Stimulated activated naive CD8-positive, alpha-beta T cell treated with anti-CD3 and anti-CD28 coated beads, Interleukin-15, Interleukin-2, amounts not matched to agents 100 ng/mL and 50 ng/mL, for 24 hours (primary cell): Measurements from ENCODE around the gene CRTC1.
"Not testable (repeated sequence)": the region's sequence is repeated elsewhere in the genome, so short reads cannot be mapped to it uniquely, and the experiment has no call there.

Experiments
- H3K27ac Mint-ChIP-seq: one replicate; pipeline ENCODE4 v1.8.0; 2021; ENCODE audit warnings: mild to moderate bottlenecking, mixed read lengths
- H3K27me3 Mint-ChIP-seq: one replicate; pipeline ENCODE4 v1.8.0; 2021; ENCODE audit warnings: mixed read lengths
- H3K36me3 Mint-ChIP-seq: one replicate; pipeline ENCODE4 v1.8.0; 2021; ENCODE audit warnings: low read depth, mixed read lengths
- H3K4me1 Mint-ChIP-seq: one replicate; pipeline ENCODE4 v1.8.0; 2021; ENCODE audit warnings: low read depth, mixed read lengths
- H3K4me3 Mint-ChIP-seq: one replicate; pipeline ENCODE4 v1.8.0; 2021; ENCODE audit warnings: mild to moderate bottlenecking, mixed read lengths
- H3K9me3 Mint-ChIP-seq: one replicate; pipeline ENCODE4 v1.8.0; 2021; ENCODE audit warnings: mixed read lengths

CRTC1 gene

GRCh38 chr19:18715416-18715815, 31.9 kb downstream of the CRTC1 start:
- Mint-ChIP-seq H3K4me3 (no peak overlapping the region), H3K9me3 (no peaks in the 10 kb centered on the region), H3K27me3 (no peaks in the 10 kb centered on the region), H3K27ac (no peak overlapping the region), H3K4me1 (peaks cover 23% of the 10 kb centered on the region), H3K36me3 (no peaks in the 10 kb centered on the region)

- Mint-ChIP-seq H3K27ac (no peak overlapping the region), H3K36me3 (no peaks in the 10 kb centered on the region), H3K27me3 (no peaks in the 10 kb centered on the region)
These were observed 33.4 kb downstream of the CRTC1 start for GRCh38 chr19:18716857-18717256.

GRCh38 chr19:18717601-18718000, 34.1 kb downstream of the CRTC1 start:
- Mint-ChIP-seq H3K36me3 (peaks cover 5% of the 10 kb centered on the region), H3K27me3 (no peaks in the 10 kb centered on the region), H3K4me1 (peaks cover 23% of the 10 kb centered on the region), H3K27ac (no peak overlapping the region), H3K4me3 (no peak overlapping the region), H3K9me3 (no peaks in the 10 kb centered on the region)

More at GRCh38 chr19:18716857-18717256, 33.4 kb downstream of the CRTC1 start:
- H3K4me3 Mint-ChIP-seq = no peak overlapping the region
- H3K9me3 Mint-ChIP-seq = no peaks in the 10 kb centered on the region
- H3K4me1 Mint-ChIP-seq = peaks cover 23% of the 10 kb centered on the region

GRCh38 chr19:18718015-18718526, 34.6 kb downstream of the CRTC1 start:
- peaks cover 7% of the 10 kb centered on the region for H3K36me3 Mint-ChIP-seq
- no peak overlapping the region for H3K4me3 Mint-ChIP-seq
- peaks cover 21% of the 10 kb centered on the region for H3K4me1 Mint-ChIP-seq
- H3K27me3 Mint-ChIP-seq = no peaks in the 10 kb centered on the region
- H3K9me3 Mint-ChIP-seq = no peaks in the 10 kb centered on the region
- H3K27ac Mint-ChIP-seq = no peak overlapping the region

DNA sequence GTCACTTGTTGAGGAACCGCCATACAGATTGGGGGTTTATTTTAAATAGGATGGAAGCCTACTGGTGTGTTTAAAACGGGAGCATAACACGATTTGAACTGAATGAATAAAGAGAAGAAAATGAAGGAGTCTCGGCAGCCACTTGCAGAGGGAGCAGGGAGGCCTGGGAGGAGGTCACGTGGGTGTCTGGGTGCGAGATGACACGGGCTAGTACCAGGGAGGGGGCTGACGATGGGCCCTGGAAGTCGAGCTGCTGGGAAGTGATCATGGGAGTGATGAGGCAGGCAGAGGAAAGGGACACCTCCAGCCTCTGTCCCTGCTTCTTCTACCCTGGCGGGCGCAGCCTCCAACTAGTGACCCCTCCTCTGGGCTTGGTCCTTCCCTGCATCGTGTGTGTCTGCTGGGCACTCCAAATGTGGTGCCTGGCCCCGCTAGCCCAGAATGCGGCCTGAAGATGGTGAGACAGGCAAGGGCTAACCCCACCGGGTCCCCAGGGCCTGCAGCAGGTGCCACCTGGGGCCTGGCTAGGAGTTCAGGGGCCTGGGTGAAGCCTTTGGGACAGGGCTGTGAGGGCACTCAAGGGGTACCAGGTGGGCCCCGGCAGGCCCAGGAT, 35.5 kb downstream of the CRTC1 start:
- Mint-ChIP-seq H3K4me1 (peaks cover 19% of the 10 kb centered on the region), H3K36me3 (peaks cover 7% of the 10 kb centered on the region), H3K27ac (no peak overlapping the region), H3K4me3 (no peak overlapping the region), H3K27me3 (no peaks in the 10 kb centered on the region), H3K9me3 (no peaks in the 10 kb centered on the region)

DNA sequence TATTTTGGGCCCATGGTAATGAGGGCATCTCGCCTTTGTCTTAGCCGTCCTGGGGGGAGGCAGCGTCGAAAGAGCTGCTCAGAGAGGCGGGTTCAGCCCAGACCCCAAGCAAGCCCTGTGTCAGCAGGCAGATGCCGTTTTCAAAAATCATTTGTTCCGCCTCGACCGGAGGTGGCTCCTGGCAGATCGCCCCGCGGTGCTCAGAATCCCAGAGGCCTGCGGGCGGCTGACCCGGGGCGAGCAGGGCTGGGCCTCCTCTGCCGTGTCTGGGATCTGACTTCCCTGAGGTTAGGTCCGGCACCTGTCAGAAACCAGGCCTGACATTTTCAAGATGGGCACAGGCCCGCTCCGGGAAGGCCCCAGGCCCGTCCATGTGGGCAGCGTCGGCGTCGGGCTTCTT, 36.1 kb downstream of the CRTC1 start:
- Mint-ChIP-seq H3K9me3 (no peaks in the 10 kb centered on the region), H3K4me3 (no peak overlapping the region), H3K36me3 (peaks cover 7% of the 10 kb centered on the region), H3K27ac (no peak overlapping the region), H3K4me1 (peaks cover 23% of the 10 kb centered on the region), H3K27me3 (no peaks in the 10 kb centered on the region)

GRCh38 chr19:18723871-18724377, 40.4 kb downstream of the CRTC1 start:
- Mint-ChIP-seq H3K4me1 (peaks cover 8% of the 10 kb centered on the region), H3K9me3 (no peaks in the 10 kb centered on the region), H3K27ac (no peak overlapping the region), H3K4me3 (no peak overlapping the region), H3K27me3 (no peaks in the 10 kb centered on the region), H3K36me3 (peaks cover 7% of the 10 kb centered on the region)

DNA sequence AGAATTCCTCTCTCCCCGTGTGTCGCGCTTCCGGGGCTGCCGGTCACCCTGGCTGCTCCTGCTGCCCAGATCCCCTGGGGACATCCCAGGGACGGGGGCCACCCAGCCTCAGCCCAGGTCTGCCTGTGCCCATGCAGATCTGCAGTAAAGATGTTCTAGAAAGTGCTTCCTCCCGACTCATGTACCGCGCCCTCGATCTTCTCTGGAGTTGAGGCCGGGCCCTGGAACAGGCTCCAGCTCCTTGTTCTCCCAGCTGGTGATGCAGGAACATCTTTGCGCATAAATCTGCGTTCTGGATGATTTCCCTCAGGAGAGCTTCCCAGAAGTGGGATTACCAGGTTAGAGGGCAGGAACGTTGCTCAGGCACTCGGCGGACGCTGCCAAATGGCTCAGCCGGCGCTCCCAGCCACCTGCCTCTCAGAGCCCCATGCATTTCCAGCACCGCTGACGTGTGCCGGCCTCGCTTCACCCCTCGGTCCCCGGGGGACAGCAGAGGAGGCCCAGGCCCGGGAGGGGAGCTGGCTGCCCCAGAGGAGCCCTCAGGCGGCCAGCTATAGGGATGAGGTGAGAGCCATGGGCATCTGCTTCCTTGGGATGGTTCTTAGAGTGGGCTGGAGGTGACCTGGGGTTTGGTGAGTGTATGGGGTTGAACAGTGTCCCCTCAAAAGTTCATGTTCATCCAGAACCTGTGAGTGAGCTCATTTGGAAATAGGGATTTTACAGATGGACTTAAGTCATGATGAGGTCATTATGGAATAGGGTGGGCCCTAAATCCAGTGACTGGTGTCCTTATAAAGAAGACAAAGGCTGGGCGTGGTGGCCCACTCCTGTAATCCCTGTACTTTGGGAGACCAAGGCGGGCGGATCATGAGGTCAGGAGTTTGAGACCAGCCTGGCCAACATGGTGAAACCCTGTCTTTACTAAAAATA, 42.6 kb downstream of the CRTC1 start:
- Mint-ChIP-seq H3K9me3 (no peaks in the 10 kb centered on the region), H3K36me3 (peaks cover 7% of the 10 kb centered on the region), H3K27me3 (no peaks in the 10 kb centered on the region), H3K4me3 (no peak overlapping the region), H3K27ac (no peak overlapping the region), H3K4me1 (peaks cover 8% of the 10 kb centered on the region)

DNA sequence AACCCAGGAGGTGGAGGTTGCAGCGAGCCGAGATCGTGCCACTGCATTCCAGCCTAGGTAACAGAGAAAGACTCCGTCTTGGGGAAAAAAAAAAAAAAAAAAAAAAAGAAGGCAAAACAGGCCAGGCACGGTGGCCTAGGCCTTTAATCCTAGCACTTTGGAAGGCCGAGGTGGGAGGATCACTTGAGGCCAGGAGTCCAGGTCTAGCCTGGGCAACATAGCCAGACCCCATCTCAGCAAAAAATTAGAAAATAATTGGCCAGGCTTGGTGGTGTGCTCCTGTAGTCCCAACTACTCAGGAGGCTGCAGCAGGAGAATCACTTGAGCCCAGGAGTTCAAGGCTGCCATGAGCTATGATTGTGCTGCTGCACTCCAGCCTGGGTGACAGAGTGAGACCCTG, 43.4 kb downstream of the CRTC1 start:
- H3K4me3 Mint-ChIP-seq = no peak overlapping the region
- H3K9me3 Mint-ChIP-seq = no peaks in the 10 kb centered on the region
- H3K27me3 Mint-ChIP-seq = no peaks in the 10 kb centered on the region
- peaks cover 12% of the 10 kb centered on the region for H3K4me1 Mint-ChIP-seq
- H3K36me3 Mint-ChIP-seq = peaks cover 7% of the 10 kb centered on the region
- H3K27ac Mint-ChIP-seq = no peak overlapping the region

DNA sequence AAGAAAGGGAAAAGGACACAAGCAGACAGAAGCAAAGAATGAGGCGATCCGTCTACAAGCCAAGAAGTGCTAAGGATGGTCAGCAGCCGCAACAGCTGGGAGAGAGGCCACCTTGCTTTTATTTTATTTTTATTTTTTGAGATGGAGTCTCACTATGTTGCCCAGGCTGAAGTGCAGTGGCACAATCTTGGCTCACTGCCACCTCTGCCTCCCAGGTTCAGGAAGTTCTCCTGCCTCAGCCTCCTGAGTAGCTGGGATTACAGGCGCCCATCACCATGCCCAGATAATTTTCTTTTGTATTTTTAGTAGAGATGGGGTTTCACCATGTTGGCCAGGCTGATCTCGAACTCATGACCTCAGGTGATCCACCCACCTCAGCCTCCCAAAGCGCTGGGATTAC, 44.1 kb downstream of the CRTC1 start:
- H3K36me3 Mint-ChIP-seq, H3K9me3 Mint-ChIP-seq, H3K27me3 Mint-ChIP-seq, H3K4me3 Mint-ChIP-seq, H3K27ac Mint-ChIP-seq: not testable (repeated sequence)
- peaks cover 12% of the 10 kb centered on the region for H3K4me1 Mint-ChIP-seq

DNA sequence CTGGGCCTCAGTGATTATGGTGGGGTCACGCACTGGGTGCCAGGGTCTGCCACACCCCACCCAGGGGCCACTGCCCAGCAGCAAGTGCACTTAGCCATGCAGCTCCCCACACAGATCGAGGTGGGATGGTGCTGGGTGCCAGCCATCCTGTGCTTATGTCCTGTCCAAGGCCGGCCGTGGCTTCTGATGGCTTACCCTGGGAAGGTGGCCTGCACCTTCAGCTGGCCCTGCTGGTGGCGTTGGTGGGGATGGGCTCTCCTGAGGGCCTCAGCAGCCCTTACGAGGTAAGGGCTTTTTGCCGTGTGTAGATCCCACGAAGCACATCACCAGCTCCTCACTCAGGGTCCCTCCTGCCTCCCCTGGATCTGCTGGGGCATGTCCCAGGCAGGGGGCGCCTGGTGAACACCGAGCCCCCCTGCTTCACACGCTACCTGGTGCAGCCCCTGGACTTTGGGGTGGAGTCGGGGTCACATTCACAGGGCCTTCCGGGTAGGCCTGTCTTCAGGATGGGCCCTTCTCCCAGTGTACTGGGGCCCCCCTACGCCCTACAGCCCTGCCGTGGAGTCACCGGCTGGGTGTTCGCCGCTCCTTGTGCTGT, 46.6 kb downstream of the CRTC1 start:
- Mint-ChIP-seq H3K27ac (no peak overlapping the region), H3K27me3 (no peaks in the 10 kb centered on the region), H3K36me3 (no peaks in the 10 kb centered on the region), H3K4me3 (no peak overlapping the region), H3K9me3 (no peaks in the 10 kb centered on the region), H3K4me1 (peaks cover 4% of the 10 kb centered on the region)

DNA sequence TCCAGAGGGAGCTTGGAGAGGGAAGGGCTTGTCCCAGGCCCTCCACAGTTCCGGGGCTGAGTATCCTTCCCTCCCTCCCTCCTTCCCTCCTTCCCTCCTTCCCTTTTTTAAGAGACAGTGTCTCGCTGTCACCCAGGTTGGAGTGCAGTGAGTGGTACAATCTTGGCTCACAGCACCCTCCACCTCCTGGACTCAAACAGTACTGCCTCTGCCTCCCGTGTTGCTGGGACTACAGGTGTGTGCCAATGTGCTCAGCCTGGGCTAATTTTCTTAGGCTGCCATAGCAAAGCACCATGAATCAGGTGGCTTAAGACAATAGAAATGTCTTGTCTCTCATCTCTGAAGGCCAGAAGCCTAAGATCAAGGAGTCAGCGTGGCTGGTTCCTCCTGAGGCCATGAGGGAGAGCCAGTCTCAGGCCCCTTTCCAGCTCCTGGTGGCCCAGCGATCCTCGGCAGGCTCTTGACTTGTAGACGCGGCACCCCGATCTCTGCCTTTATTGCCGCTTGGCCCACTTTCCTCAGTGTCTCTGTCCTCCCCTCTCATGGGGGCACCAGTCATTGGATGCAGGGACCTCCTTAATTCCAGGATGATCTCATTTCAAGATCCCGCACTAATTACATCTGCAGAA, 47.5 kb downstream of the CRTC1 start:
- Mint-ChIP-seq H3K4me3 (no peak overlapping the region), H3K36me3 (no peaks in the 10 kb centered on the region), H3K4me1 (peaks cover 4% of the 10 kb centered on the region), H3K27ac (no peak overlapping the region), H3K27me3 (no peaks in the 10 kb centered on the region), H3K9me3 (no peaks in the 10 kb centered on the region)

DNA sequence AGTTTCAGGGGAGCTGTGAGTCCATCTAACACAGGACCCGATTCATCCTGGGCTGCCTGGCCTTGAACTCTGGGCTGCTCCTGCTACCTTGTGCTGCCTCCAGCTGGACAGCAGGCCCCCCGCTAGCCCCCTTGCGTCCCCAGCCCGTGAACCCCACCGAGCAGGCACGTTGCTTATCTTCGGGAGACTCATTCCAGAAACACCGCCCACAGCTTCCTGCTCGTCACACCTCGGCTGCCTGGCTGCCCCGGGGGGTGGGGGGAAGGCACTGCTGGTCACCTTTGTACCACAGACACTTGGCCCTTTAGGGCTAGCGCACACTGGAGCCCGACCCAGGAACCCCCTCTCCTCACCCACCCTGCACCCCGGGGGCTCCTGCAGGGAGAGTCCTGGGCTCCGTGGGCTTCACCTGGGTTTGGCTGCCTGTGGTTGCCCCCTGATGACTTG, 48.1 kb downstream of the CRTC1 start:
- Mint-ChIP-seq H3K27ac (no peak overlapping the region), H3K9me3 (no peaks in the 10 kb centered on the region), H3K36me3 (no peaks in the 10 kb centered on the region), H3K4me1 (peaks cover 4% of the 10 kb centered on the region), H3K4me3 (no peak overlapping the region), H3K27me3 (no peaks in the 10 kb centered on the region)

DNA sequence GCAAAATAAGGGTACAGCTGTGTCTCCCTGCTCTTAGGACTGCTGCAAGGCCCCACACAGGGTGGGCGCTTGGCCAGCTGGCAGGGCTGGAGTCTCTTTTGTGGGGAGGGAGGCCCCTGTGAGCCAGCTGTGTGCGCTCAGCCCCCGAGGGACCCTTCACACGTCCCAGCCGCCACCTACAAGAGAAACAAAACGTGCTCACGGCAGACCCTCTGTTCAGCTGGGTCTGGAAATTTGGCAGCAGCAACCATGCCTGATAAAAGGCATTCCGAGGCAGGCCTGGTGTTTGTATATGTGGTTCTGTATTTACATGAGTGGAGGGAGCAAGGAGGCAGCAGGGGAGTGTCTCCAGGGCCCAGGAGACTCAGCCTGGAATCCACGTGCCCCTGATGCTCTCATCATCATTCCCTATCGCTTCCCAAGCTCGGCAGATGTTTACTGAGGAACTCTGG, 49.7 kb downstream of the CRTC1 start:
- Mint-ChIP-seq H3K4me3 (no peak overlapping the region), H3K9me3 (no peaks in the 10 kb centered on the region), H3K27ac (no peak overlapping the region), H3K4me1 (peaks cover 4% of the 10 kb centered on the region), H3K27me3 (no peaks in the 10 kb centered on the region), H3K36me3 (no peaks in the 10 kb centered on the region)
